Peyer's patch (tissue), 4 donors: ENCODE measurements around the gene TRIM14. TPM values are rescaled to one million over a fixed set of nuclear protein-coding genes. Genes with fewer than 3 reads are reported as not detected.
"Not testable (repeated sequence)": the region's sequence is repeated elsewhere in the genome, so short reads cannot be mapped to it uniquely, and the experiment has no call there.

Source experiments
- DNase-seq, 3 donors: peaks; one replicate each; pipeline ENCODE4 v3.0.0-alpha.2; 2017 to 2019
- H3K27ac ChIP-seq, 4 donors: fragments of 200-600 bp; sonication (generic); one replicate each; pipeline ENCODE4 v1.5.1; 2016 to 2019
- H3K27me3 ChIP-seq, 2 donors: fragments of 200-600 bp; sonication (generic); one replicate each; pipeline ENCODE4 v1.5.1; 2019
- H3K36me3 ChIP-seq, 3 donors: fragments of 200-600 bp; sonication (generic); one replicate each; pipeline ENCODE4 v1.5.1; 2016 to 2019
- H3K4me1 ChIP-seq, 4 donors: fragments of 200-600 bp; sonication (generic); one replicate each; pipeline ENCODE4 v1.5.1; 2016 to 2019
- H3K4me3 ChIP-seq, 4 donors: fragments of 200-600 bp; sonication (generic); 1 replicate in 3 of 4; 2 replicates in 1 of 4; pipeline ENCODE4 v1.5.1; 2016 to 2019; ENCODE audit warnings: mild to moderate bottlenecking in 1 of 4
- H3K9me3 ChIP-seq, 4 donors: fragments of 200-600 bp; sonication (generic); one replicate each; pipeline ENCODE4 v1.5.1; 2016 to 2019; ENCODE audit warnings: mild to moderate bottlenecking in 1 of 4
- POLR2A ChIP-seq, 2 donors: fragments of 450-650 bp; IDR thresholded peaks; one replicate each; pipeline ENCODE4 v1.5.1; 2017; ENCODE audit warnings: antibody characterized with exemption in 2 of 2, mild to moderate bottlenecking in 2 of 2, moderate library complexity in 2 of 2
- total RNA-seq, 4 donors: library from RNA; depleted of rRNA; stranded (reverse); fragments of >200 nt; gene quantifications; one replicate each; pipeline ENCODE4 v1.1.0, GENCODE V29; 2016
- TF ChIP-seq, protein P1 (sequence below), 6 experiments: fragments of 450-650 bp in 4 of 6; fragments of 200-600 bp in 2 of 6; sonication (generic) in 1 of 6; IDR thresholded peaks; one replicate each; pipeline ENCODE4 v1.5.1; 2017 to 2019; ENCODE audit warnings: antibody characterized with exemption in 6 of 6, mild to moderate bottlenecking in 3 of 6, moderate library complexity in 1 of 6

TRIM14 gene
- total RNA-seq, 4 donors from 2014 or later, result 61.1 to 101 (median 72.0) TPM

DNA sequence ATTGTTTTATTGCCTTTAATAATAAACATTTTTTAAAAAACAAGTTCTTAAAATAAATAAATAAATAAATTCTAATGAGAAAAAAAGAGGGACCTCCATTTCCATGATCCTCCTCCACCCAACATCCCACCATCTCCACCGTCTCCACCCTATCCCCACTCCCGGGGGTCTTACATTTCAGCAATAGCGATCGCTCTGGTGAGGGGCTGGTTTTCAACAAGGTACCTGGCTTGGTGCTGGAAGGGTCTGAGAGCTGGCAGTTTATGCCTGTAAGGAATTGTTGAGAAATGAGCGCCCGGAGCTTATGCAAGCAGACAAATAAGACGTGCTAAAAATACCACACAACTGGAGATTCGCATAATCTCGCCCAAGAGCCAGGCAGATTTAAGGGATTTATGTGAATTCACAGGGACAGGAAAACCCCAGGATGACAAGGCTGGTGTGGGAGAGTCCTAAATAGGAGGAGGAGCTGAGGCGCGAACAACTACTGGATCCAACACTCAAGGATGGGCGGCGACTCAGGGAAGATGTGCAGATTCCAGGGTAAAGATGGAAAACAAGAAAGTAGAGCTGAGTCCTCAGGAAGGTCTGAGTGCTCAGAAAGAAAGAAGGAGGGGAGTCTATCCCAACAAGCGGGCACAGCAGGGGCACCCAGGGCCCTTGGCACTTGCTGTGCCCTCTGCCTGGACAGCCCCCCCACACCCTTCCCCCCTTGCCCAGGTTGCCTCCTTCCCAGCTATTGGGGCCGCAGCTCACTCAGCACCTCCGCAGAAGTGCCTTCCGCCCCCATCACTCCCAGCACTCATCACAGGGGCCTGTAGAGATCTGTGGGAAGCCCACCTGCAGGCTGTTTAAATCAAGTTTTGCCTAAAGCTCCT, 27.0 kb downstream of the TRIM14 start:
- H3K4me3 ChIP-seq, result no peak overlapping the region
- H3K36me3 ChIP-seq, result peaks cover 0 to 47% (median 0%) of the 10 kb centered on the region in 3 donors
- H3K27ac ChIP-seq, result no peak overlapping the region
- no peaks in the 10 kb centered on the region for H3K27me3 ChIP-seq
- H3K4me1 ChIP-seq, result peaks cover 0 to 7% (median 0%) of the 10 kb centered on the region in 4 donors
- TF ChIP-seq, protein P1, sequence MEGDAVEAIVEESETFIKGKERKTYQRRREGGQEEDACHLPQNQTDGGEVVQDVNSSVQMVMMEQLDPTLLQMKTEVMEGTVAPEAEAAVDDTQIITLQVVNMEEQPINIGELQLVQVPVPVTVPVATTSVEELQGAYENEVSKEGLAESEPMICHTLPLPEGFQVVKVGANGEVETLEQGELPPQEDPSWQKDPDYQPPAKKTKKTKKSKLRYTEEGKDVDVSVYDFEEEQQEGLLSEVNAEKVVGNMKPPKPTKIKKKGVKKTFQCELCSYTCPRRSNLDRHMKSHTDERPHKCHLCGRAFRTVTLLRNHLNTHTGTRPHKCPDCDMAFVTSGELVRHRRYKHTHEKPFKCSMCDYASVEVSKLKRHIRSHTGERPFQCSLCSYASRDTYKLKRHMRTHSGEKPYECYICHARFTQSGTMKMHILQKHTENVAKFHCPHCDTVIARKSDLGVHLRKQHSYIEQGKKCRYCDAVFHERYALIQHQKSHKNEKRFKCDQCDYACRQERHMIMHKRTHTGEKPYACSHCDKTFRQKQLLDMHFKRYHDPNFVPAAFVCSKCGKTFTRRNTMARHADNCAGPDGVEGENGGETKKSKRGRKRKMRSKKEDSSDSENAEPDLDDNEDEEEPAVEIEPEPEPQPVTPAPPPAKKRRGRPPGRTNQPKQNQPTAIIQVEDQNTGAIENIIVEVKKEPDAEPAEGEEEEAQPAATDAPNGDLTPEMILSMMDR (IDR thresholded peaks at IDR 0.05), result no peak
- no peak for TF ChIP-seq POLR2A (IDR thresholded peaks at IDR 0.05)
- no peaks in the 10 kb centered on the region for H3K9me3 ChIP-seq
- peak in 1 of 3 donors; percentile 37 for DNase-seq

GRCh38 chr9:98090674-98091073, 28.3 kb downstream of the TRIM14 start:
- not testable (repeated sequence) for H3K9me3 ChIP-seq, H3K27me3 ChIP-seq, H3K27ac ChIP-seq, H3K4me1 ChIP-seq, H3K4me3 ChIP-seq
- H3K36me3 ChIP-seq, result peaks cover 0 to 42% (median 0%) of the 10 kb centered on the region in 3 donors
- DNase-seq, result peak in 1 of 3 donors; percentile 32

GRCh38 chr9:98087420-98088354, 31.3 kb downstream of the TRIM14 start:
- no peak for TF ChIP-seq POLR2A (IDR thresholded peaks at IDR 0.05)
- TF ChIP-seq, protein P1 (IDR thresholded peaks at IDR 0.05), result no peak
- Histone ChIP-seq H3K4me3 (peak overlapping the region in 3 of 4 donors; percentile 22 to 36 (median 31)), H3K36me3 (peaks cover 0 to 49% (median 0%) of the 10 kb centered on the region in 3 donors), H3K4me1 (peaks cover 0 to 20% (median 3%) of the 10 kb centered on the region in 4 donors), H3K9me3 (no peaks in the 10 kb centered on the region), H3K27ac (peak overlapping the region in 2 of 4 donors; percentile 3 to 20), H3K27me3 (no peaks in the 10 kb centered on the region)
- DNase-seq, result peak in 2 of 3 donors; percentile 44 to 64

- peak in 1 of 3 donors; percentile 19 for DNase-seq
- peaks cover 0 to 56% (median 0%) of the 10 kb centered on the region in 3 donors for H3K36me3 ChIP-seq
- TF ChIP-seq POLR2A (IDR thresholded peaks at IDR 0.05), result no peak
- TF ChIP-seq, protein P1 (IDR thresholded peaks at IDR 0.05), result no peak
- no peaks in the 10 kb centered on the region for H3K9me3 ChIP-seq
- no peaks in the 10 kb centered on the region for H3K27me3 ChIP-seq
- peaks cover 0 to 30% (median 7%) of the 10 kb centered on the region in 4 donors for H3K4me1 ChIP-seq
- no peak overlapping the region for H3K4me3 ChIP-seq
- no peak overlapping the region for H3K27ac ChIP-seq
Observed at GRCh38 chr9:98086461-98086860, 32.6 kb downstream of the TRIM14 start.

DNA sequence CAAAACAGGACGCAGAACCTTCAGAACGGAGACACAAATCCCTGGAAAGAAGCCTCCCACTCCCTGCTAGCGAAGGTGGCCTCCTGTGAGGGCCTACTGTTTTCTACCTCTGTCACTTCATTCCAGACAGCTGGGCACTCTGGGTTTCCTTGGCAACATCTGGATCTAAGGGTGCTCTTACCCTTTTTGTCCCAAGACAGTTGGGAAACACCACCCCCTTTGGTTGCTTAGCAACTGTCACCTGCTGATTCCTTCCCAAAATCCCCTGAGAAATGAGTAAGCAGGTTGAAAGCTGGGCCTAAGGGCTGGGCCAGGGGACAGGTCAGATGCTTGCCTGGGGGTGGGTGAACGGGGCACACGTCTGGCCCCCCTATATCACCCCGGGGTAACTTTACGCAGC, 33.1 kb downstream of the TRIM14 start:
- peak in 1 of 3 donors; percentile 43 for DNase-seq
- TF ChIP-seq, protein P1 (IDR thresholded peaks at IDR 0.05), result no peak
- no peak for TF ChIP-seq POLR2A (IDR thresholded peaks at IDR 0.05)
- peaks cover 0 to 35% (median 7%) of the 10 kb centered on the region in 4 donors for H3K4me1 ChIP-seq
- H3K4me3 ChIP-seq, result no peak overlapping the region
- H3K36me3 ChIP-seq, result peaks cover 0 to 61% (median 0%) of the 10 kb centered on the region in 3 donors
- H3K9me3 ChIP-seq, result no peaks in the 10 kb centered on the region
- H3K27ac ChIP-seq, result no peak overlapping the region
- H3K27me3 ChIP-seq, result no peaks in the 10 kb centered on the region
